A204.1 (cell line): ENCODE measurements around the gene EHMT1.

ENCODE experiments used
- FAIRE-seq: peaks from 2 replicates; lab custom pipeline; 2012; peaks lifted over from hg19 to GRCh38; lab: Jason Lieb, UNC

The EHMT1 gene

DNA sequence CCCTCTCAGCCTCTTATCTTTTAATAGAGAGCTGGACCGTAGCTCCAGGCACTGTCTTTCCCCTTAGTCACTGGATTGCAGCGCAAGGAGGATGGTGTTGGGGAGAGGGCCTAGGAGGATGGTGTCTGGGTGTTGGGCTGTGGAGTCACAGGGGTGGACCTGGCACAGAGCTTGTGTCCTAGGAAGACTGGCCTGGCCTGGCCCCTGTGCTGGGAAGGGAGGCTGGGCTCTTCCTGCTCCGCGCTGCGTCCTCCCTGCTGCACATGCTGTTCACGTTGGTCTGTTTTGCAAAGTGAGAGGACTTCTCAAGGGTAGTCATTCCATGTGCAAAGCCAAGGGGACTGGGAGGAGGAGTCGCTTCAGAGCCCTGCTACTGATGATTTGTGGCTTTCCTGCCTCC is 123.9 kb downstream of the EHMT1 start:
- no peak for FAIRE-seq

DNA sequence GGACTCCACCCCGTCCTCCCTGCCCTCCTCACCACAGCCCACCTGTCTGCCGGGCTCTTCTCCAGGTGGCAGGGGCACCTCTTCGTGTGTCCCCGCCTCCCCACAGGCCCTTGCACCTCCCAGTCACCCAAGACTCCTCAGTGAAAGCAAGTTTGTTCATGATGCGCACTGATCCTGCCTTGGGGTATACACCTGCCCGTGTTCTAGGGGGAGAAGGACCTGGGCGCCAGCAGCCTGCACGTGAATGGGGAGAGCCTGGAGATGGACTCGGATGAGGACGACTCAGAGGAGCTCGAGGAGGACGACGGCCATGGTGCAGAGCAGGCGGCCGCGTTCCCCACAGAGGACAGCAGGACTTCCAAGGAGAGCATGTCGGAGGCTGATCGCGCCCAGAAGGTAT is 124.9 kb downstream of the EHMT1 start:
- no peak for FAIRE-seq

DNA sequence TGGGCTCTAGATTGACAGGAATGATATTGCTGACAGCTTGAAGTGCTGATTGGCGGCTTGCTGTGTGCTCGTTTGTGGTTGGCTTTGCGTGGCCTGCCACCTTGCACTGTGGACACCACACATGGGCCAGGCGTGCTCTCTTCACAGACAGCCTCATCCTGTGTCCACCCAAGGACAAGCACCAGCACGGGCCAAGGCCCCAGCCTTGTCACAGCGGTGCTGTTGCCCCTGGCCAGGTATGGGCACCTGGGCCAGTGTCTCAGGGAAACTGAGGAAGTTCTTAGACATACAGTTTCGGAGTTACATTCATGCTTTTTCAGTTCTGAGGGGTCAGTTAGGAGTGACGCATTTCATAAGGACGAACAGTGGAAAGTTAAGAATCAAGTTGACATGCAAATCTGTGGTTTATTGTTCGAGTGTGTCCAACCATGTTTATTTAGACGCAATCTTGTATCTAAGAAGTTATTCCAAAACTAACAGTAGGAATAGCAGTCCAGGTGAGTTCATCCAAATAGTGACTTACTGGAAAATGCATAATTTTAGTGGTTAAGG is 125.9 kb downstream of the EHMT1 start:
- FAIRE-seq: no peak

DNA sequence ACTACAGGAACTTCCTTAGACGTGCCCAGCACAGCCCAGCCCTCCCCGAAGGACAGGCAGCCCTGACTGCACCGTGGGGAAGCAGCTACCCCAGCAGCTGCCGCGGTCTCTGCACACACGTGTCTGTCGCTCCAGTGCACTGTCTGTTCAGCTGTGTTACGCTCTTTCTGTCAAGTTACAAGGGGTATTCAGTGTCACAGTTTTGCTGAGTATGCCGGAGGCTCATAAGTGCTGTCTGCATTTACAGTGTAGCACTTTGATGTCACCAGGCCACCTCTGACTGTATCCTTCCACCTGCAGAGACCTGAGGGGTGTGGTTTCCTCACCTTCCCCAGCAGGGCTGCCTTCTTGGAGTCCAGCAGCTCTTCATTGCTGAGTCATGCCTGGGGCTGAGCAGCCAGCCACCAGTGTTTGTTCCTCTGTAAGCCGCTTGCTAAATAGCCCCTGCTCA is 126.8 kb downstream of the EHMT1 start:
- FAIRE-seq: no peak

DNA sequence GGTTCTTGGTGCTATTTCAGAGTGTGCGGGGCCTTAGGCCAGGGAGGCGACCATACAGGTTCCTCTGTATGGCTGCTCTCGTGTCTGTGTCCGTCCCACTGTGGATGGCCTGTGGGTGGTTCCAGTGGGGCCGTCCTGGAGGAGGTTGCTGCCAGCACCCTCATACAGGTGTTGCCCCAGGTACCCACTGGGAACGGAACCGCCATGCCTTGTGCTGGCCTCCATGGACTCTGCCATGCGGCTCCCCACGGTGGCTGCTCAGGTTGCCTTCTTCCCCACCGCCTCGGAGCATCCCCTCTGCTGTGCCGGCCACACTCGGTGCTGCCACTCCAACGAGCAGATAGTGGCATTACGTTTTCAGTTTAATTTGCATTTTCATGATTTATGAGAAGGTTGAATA is 129.5 kb downstream of the EHMT1 start:
- no peak for FAIRE-seq

DNA sequence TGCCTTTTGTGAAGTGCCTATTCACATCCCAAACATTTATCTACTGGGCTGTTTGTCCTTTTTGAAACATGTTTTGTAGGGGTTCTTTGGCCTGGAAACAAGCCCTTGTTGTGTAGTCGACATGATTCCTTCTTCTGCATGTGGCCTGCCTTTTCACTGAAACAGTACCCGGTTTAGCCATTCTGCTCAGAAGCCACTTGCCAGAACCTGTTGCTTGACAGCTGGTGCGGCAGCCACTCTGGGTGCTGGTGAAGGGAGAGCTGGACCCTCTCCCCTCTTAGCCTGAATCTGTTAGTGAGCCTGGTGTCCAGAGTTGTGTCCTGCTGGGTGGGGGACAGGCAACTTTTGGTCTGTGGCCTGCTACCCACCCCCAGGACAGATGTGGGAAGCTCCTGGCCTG is 129.9 kb downstream of the EHMT1 start:
- no peak for FAIRE-seq

DNA sequence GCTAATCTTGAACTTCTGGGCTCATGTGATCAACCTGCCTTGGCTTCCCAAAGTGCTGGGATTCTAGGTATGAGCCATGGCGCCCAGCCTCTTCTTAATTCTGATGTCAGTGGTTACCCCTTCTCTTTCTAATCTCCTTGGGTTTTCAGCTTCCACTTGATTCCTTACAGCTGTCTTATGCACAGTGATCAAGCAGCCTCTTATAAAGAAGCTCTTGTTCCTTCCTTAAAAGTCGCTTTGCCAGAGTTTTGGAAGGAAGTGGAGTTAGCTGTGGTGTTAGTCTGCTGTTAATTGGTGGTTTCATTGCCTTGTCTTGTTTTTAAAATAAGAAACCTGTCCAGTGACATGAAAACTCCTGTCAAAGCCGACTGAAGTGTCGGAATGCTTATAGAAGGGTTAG is 130.7 kb downstream of the EHMT1 start:
- FAIRE-seq: no peak

DNA sequence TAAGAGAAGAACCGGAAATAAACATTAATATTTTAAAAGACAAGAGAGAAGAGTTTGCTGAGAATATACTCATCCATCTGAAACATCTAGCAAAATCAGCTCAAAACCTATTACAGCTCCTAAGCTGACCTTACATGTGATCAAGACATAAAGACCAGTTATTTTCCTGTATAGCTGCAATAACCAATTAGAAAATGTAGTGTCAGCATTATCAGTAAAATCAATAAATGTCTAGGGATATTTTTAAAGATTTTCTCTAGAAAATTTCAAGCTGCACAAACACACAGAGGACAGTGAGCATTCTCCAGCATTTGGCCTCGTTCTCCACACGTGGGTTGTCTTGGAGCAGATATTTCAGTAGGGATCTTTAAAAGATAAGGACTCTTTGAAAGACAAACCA is 131.2 kb downstream of the EHMT1 start:
- FAIRE-seq: no peak

DNA sequence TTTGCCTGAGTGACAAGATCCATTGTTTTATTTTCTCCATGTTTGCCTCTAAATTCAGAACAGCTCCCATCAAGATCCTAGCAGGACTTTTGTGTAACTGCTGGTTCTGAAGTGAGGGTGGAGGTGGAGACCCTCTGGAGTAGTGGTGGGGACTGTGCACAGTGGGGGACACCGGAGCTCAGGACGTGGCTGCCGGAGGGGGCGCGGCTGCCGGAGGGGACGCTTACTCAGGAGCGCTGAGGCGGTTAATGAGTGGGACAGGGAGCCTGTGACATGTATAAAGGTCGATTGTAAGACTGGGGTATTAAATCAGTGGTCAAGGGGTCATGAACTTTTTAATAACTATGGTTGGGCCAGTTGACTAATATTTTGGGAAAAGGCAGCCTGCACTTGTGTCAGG is 131.8 kb downstream of the EHMT1 start:
- FAIRE-seq: no peak

DNA sequence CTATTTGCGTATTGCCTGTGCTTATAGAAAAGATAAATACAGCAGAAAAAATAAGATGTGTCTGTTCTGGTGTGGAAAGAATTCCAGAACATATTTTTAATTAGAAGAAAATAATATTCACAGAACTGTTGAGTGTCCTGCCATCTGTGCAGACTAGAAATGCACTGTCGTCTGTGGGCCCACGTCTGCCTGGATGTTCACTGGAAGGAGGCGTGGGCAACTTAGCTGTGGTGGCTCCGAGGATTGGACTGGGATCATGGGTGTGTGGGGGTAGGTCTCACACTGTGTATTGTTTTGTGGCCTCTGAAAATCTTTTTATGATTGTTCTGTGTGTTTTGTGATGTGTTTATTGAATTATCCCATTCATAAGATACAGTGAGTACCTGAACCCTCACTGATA is 132.8 kb downstream of the EHMT1 start:
- FAIRE-seq: no peak

DNA sequence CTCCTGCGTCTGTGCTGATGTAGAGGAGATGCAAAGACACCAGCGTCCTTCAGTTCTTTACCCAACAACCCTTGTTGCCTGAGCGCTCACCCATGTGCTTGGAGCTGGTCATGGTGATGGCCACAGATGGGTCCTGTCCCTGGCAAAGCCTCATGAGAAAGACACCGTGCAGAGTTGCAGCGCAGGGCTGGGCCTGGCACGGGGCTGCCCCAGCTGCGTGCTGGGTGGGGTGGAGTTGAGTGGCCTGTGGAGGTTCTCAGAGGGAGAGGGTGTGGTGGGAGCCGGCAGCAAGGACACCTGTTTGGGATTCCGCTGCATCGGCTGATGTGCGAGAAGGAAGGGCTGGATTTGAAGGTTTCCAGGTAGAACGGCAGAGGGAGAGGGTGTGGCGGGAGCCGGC is 133.6 kb downstream of the EHMT1 start:
- no peak for FAIRE-seq

DNA sequence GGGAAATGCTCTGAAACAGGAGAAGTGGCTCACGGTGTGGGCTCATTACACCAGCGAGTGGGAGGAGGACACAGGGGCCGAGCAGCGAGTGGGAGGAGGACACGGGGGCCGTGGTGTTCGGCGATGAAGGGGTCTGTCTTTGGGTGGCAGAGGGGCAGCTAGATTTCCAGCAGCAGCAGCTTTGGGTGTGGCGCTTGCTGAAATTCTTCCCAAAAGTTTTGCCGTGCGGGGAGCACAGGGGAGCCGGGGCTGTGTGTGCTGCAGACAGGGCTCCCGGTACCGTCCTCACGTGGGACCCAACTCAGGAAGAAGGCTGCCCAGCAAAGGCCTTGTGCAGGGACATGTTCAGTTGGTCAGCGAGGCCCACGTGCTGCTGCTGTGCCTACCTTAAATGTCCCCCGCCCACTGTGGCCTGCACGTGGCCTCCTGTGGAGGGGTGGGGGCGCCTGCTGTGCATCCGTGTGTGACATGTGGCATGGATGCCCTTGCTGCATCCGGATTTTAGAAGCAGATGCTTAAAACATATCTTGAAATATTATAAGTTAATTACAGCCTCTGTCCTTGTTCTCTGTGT is 134.5 kb downstream of the EHMT1 start:
- FAIRE-seq: no peak

DNA sequence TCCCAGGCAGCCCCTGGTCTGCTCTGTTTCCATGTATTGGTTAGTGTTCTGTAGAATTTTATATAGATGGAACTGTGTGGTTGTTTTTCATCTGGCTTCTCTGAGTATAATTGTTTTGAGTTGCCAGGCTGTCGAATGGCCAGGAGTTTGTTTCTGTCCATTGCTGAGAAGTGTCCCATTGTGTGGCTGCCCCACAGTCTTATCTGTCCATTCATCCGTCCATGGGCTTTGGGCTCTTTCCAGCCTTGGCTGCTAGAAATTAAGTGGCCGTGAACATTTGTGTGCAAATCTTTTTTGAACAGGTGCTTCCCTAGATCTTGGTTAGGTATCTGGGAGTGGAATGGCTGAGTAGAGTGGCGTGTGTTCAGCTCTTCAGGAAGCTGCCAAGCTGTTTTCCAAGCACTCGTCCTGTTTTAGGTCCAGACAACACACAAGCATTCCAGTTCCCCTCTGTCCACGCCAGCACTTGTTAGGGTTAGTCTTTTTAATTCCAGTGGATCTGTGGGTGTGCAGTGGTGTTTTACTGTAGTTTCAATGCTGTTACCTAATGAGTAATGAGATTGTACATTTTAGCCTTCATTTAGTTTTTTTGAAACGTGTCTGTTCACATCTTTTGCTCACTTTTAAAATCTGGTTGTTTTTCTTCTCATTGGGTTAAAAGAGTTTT is 136.6 kb downstream of the EHMT1 start:
- no peak for FAIRE-seq

DNA sequence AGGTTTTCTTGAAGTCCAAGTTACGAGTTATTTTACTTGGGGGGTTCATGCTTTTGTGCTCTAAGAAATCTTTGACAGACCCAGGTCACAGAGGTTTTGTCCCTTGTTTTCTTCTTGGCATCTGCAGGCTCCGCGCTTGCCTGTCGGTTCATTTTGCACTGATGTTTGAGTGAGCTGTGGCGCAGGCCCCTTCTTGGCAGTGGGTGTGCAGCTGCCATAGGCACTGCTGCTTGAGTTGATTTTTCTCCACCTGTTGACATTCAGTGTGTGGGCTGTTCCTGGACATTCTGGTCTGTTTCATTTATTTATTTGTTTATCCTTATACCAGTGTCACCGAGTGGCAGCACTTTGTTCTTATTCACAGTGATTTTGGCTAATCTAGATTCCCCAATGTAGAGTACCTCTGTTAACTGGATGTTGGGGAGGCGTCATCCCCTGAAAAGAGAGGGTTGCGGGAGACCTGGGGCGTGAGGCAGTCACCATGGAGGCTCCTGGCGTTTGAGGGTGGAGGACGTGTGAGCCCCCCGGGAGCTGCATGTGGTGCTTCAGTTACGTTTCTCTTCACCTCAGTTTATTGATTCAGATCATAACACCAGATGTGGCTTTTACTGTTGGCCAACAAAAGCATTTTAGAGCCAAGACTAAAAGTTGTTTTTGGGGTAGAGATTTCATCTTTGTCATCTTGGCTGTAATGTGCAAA is 137.4 kb downstream of the EHMT1 start:
- no peak for FAIRE-seq

DNA sequence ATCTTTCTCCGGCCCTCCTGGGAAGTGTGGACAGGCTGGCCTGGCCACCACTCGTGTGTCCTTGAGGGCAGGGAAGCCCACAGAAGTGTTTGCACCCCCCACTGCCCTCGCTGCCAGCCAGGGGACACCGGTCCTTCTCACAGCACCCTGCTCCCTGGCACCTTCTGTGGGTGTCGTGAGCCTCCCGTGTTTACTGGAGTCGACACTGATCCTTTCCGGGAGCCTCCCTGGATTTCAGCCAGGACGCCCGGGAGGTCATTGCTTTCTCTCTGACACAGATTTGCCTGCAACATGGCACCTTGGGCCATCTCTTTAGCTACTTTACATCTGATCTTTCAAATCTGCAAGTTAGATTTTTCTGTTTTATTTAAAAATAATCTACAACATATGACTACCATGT is 138.3 kb downstream of the EHMT1 start:
- FAIRE-seq: no peak

DNA sequence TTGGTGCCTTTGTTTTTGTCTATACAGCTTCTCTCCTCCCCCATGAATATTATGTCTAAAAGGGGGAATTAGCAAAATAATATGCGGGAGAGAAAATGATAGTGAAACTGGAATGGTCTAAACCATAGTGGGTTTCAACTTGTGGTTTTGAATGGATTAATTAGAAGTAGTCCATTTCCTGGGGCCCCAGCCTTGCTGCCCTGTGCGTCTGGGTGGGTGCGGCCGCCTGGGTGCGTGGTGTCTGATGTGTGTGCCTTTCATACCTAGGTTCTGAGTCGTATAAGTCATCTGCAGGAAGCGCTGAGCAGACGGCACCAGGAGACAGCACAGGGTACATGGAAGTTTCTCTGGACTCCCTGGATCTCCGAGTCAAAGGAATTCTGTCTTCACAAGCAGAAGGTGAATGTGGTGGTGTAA is 138.8 kb downstream of the EHMT1 start:
- FAIRE-seq: no peak

DNA sequence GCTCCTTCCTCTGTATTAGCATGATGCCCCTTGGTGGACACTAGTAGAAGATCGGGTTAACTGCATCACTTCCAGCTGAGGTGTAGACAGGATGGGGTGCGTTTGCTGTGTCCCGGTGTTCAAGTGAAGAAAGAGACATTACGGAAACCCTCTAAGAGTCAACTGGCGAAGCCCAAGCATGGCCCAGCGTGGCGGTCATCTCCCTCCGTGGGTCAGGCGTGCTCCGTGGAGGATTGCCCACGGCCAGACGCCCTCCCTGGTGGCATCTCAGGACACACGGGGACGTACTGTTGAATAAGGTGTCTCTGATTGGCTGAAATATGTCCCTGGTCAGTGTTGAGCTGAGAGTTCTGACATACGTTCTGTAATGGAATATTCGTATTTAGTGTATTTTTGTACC is 139.3 kb downstream of the EHMT1 start:
- no peak for FAIRE-seq

DNA sequence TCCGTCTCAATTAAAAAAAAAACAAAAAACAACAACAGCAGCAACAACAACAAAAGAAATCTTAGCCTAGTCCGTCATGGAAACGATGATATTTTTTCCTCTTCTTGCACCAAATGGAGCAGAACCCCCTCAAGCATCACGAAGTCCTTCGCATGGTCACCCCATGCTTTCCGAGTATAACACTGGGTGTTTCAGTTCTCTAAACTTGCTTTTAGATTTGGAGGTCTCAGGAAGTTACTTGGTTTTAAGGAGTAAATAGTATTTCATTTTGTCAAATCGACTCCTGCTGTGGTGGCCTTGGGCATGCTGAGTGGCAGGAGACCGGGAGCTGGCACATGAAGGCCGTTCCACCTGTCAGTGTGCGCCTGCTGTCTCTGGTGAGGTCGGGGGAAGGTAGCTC is 140.3 kb downstream of the EHMT1 start:
- FAIRE-seq: no peak

DNA sequence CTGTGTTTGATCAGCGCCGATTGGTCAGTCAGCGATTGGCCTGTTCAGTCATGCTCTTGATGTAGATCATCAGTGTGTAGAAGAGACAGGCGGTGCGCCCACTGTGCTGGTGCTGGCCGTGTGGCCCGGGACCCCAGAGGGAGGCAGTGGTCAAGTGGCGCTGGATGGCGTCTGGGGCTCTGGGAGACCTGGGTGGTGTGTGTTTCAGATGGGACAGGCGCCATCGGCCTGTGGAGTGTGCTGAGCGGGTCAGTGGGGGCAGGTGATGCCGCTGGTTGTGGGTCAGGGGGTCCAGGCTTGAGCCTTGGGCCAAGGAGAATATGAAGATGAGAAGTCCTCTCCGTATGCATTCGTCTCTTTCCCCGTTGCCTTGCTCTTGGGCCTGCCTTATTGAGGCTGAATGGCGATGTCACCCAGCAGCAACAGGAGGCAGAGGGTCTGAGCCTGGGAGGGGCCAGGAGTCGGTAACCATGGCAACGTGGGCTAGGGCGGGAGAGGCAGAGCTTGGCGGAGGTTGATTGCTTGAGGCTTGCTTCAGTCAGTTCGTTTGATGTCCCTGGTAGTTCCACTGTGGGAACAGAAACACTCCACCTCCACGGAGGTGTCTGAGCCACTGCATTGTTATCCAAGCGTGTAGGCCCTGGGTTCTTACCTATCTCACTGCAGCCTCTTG is 141.0 kb downstream of the EHMT1 start:
- FAIRE-seq: no peak

DNA sequence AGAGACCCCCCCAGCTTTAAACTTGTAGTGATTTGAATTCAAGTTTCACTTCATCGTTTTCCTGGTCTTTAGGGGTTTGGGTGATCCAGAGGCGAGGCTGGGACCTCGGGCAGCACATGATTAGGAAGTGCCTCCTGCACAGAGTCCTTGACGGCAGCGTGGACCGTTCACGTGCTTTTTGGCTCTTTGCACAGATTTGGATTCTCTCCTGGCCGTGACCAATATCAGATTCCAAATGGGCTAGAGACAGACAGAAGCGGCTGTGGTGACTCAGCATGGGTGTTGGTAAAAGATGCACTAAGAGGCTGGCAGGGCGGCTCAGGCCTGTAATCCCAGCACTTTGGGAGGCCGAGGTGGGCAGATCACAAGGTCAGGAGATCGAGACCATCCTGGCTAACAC is 141.6 kb downstream of the EHMT1 start:
- FAIRE-seq: no peak

DNA sequence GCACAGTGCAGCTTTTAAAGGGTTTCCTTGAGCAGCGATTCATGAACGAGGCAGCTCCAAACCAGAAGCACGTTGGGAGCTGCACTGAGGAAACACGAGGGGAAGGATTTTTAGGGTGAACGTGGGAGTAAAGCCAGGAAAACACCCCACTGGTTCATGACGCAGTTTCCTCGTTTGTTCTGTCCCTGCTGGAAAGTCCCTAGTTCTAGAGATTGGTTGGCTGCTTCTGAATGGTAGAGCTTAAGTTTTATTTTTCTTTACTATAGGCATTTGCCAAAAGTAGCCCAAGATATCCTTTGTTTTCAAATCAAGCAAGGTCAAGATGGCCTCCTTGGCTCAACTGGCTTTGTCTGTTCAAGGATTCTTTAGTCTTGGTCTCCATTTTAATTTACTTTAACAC is 142.2 kb downstream of the EHMT1 start:
- FAIRE-seq: no peak

DNA sequence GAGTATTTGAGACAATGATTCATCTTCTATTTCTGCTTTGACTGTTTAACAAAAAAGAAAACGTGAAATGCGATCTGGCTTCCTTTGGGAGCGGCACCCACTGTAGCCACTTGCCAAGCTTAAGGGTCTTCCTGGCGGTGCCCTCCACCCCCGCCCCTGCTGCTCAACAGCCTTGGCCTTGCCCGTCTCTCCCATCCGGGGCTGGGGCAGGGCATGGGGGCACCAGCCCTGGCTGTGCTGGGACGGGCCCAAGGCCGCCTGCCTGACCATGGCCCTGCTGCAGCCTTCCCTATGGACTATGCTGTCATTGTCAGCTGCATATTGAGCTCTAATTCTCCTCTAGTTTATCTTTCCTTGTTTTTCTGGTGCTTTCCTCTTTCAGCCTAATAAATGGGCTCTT is 143.0 kb downstream of the EHMT1 start:
- FAIRE-seq: no peak

DNA sequence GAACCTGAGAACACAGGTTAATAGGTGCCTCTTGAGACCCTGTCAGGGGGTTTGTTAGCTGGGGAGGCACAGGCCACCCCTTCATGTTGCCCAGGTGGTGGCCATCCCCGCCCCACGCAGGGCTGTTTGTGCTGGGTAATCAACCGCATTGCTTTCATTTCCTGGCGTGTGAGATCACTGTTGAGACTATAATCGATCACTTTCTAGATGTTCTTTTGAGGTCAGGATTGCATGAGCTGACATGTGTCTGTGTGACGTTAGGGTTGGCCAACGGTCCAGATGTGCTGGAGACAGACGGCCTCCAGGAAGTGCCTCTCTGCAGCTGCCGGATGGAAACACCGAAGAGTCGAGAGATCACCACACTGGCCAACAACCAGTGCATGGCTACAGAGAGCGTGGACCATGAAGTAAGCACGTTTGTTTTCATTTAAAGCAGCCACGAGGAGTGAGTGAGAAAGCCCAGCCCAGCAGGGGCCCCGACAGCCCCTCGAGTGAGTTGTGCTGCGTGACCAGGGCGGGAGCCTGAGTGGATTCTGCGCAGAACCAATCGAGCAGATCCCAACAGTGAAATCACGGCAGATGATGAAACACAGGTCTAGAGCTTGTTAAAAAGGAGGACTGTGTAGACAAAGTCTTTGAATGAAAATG is 143.7 kb downstream of the EHMT1 start:
- FAIRE-seq: no peak
